ENCODE data around the gene NAGS. TPM values are rescaled to one million over a fixed set of nuclear protein-coding genes. Genes with fewer than 3 reads are reported as not detected.
"Not testable (repeated sequence)": the region's sequence is repeated elsewhere in the genome, so short reads cannot be mapped to it uniquely, and the experiment has no call there.

The NAGS gene
- total RNA-seq, 1 experiment from 2014 or later: 1.6 TPM

GRCh38 chr17:44039829-44040635, 35.6 kb downstream of the NAGS start:
- no peak for DNase-seq (ENCODE audit: low read depth)

- no peak for DNase-seq (ENCODE audit: low read depth)
Measured at GRCh38 chr17:44043272-44043696, 38.9 kb downstream of the NAGS start.

- peak; percentile 41 for DNase-seq (ENCODE audit: low read depth)
Measured at GRCh38 chr17:44044071-44044470, 39.6 kb downstream of the NAGS start.

GRCh38 chr17:44045486-44045885, 41.1 kb downstream of the NAGS start:
- DNase-seq (ENCODE audit: low read depth): no peak

GRCh38 chr17:44046893-44047292, 42.5 kb downstream of the NAGS start:
- not testable (repeated sequence) for DNase-seq (ENCODE audit: low read depth)

GRCh38 chr17:44049294-44050060, 45.1 kb downstream of the NAGS start:
- DNase-seq (ENCODE audit: low read depth): peak; percentile 99

- no peak for DNase-seq (ENCODE audit: low read depth)
Measured at GRCh38 chr17:44053125-44053872, 48.9 kb downstream of the NAGS start.

Other genes starting within 250 kb of the NAGS start
- not detected in 2 replicates for gene SOST, start 245.8 kb upstream of the NAGS start, total RNA-seq (2014; rRNA removed)
- gene DUSP3, start 225.6 kb upstream of the NAGS start, total RNA-seq (2014; rRNA removed): 55.6 and 59.8 TPM in 2 replicates
- gene CFAP97D1, start 224.2 kb upstream of the NAGS start, total RNA-seq (2014; rRNA removed): under 0.01 and 0.06 TPM in 2 replicates
- gene MPP3, start 171.5 kb upstream of the NAGS start, total RNA-seq (2014; rRNA removed): 4.1 and 6.7 TPM in 2 replicates
- gene CD300LG, start 157.4 kb upstream of the NAGS start, total RNA-seq (2014; rRNA removed): not detected in 2 replicates
- gene MPP2, start 97.1 kb upstream of the NAGS start, total RNA-seq (2014; rRNA removed): 3.4 and 11.3 TPM in 2 replicates
- not detected in 2 replicates for gene PPY, start 62.1 kb upstream of the NAGS start, total RNA-seq (2014; rRNA removed)
- gene PYY, start 50.7 kb upstream of the NAGS start, total RNA-seq (2014; rRNA removed): not detected in 2 replicates
- 38.1 and 44.7 TPM in 2 replicates for gene TMEM101, start 10.3 kb downstream of the NAGS start, total RNA-seq (2014; rRNA removed)
- 47.0 and 51.9 TPM in 2 replicates for gene LSM12, start 62.0 kb downstream of the NAGS start, total RNA-seq (2014; rRNA removed)
- 59.8 and 67.2 TPM in 2 replicates for gene G6PC3, start 66.1 kb downstream of the NAGS start, total RNA-seq (2014; rRNA removed)
- gene HDAC5, start 119.0 kb downstream of the NAGS start, total RNA-seq (2014; rRNA removed): 292 and 318 TPM in 2 replicates
- gene HROB, start 137.3 kb downstream of the NAGS start, total RNA-seq (2014; rRNA removed): 5.6 and 5.9 TPM in 2 replicates
- not detected in 2 replicates for gene ASB16, start 166.1 kb downstream of the NAGS start, total RNA-seq (2014; rRNA removed)
- gene TMUB2, start 182.3 kb downstream of the NAGS start, total RNA-seq (2014; rRNA removed): 28.3 and 31.1 TPM in 2 replicates
- 42.1 and 47.0 TPM in 2 replicates for gene ATXN7L3, start 195.3 kb downstream of the NAGS start, total RNA-seq (2014; rRNA removed)
- gene UBTF, start 215.1 kb downstream of the NAGS start, total RNA-seq (2014; rRNA removed): 66.5 and 76.0 TPM in 2 replicates